GM12872 (cell line): ENCODE data around the gene TSGA10IP.

Experiments
- TF ChIP-seq, protein P1 (sequence below): IDR thresholded peaks from 3 replicates; pipeline ENCODE4 v1.5.1; 2011; ENCODE audit warnings: low read depth, mild to moderate bottlenecking, low read length, moderate library complexity; ENCODE audit not compliant: insufficient read depth

Gene TSGA10IP

DNA sequence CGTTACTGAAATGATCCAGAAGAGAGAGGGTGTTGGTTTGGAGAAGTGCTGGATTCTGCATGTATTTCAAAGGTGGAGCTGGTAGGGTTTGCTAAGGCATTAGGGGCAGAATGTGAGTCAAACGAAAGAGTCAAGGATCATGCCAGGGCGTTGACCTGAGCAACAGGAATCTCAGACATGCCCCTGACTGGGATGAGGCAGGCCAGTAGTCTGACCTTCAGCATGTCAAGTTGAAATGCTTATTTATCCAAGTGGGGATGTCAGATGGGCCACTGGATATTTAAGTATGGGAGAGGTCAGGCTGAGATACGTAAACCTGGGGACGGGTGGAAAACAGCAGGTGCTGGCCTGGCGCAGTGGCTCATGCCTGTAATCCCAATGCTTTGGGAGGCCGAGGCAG is 2.7 kb upstream of the TSGA10IP start:
- TF ChIP-seq, protein P1, sequence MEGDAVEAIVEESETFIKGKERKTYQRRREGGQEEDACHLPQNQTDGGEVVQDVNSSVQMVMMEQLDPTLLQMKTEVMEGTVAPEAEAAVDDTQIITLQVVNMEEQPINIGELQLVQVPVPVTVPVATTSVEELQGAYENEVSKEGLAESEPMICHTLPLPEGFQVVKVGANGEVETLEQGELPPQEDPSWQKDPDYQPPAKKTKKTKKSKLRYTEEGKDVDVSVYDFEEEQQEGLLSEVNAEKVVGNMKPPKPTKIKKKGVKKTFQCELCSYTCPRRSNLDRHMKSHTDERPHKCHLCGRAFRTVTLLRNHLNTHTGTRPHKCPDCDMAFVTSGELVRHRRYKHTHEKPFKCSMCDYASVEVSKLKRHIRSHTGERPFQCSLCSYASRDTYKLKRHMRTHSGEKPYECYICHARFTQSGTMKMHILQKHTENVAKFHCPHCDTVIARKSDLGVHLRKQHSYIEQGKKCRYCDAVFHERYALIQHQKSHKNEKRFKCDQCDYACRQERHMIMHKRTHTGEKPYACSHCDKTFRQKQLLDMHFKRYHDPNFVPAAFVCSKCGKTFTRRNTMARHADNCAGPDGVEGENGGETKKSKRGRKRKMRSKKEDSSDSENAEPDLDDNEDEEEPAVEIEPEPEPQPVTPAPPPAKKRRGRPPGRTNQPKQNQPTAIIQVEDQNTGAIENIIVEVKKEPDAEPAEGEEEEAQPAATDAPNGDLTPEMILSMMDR, result no peak

DNA sequence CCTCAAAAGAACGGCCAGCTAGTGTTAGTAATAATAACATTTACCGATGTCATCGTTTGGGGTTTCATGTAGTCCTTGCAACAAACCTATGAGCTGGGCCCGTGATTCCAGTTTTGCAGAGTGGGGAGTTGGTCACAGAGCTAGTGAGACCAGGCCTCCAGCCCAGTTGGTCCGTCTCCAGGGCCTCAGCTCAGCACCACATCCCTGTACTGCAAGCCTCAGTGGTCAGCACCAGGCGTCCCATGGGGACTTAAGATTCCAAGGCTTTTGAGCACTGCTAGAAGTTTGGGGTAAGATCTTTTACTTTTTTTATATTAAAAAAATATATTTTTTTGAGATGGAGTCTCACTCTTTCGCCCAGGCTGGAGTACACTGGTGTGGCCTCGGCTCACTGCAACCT is 1.1 kb upstream of the TSGA10IP start:
- TF ChIP-seq, protein P1, result no peak

DNA sequence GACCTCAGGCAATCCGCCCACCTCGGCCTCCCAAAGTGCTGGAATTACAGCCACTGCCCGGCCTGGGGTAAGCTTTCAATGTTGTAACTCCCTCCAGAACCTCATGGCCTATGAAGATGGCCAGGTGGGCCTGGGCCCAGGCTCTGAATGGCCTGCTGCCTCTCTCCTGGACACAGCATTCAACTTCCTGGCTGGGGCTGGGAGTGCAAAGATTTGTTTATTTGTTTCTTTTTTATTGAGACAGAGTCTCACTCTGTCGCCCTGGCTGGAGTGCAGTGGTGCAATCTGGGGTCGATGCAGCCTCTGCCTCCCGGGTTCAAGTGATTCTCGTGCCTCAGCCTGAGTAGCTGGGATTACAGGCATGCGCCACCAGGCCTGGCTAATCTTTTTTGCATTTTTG is 513 bp upstream of the TSGA10IP start:
- TF ChIP-seq, protein P1, result no peak

DNA sequence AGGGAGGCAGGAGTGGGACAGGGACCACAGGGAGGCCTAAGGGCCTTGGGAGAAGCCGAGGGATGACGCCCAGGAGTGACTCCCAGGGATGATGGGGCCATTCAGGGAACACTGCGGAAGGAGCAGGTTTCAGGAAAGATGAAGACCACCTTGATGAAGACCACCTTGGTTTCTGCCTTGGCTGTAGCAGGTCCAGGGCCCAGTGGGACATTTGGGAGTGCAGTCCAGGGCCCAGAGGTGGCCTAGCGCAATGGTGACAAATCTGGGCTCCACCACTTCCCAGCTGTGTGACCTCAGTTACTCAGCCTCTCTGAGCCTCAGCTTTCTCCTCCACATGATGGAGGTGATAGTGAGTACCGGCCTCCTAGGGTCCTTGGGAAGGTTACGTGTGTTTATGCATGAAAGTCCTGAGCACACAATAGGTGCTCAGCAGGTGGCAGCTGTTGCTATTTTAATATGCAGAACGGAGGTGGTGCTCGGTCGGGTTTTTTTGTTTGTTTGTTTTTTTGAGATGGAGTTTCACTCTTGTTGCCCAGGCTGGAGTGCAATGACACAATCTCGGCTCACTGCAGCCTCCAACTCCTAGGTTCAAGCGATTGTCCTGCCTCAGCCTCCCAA is 770 bp downstream of the TSGA10IP start:
- TF ChIP-seq, protein P1, result no peak

DNA sequence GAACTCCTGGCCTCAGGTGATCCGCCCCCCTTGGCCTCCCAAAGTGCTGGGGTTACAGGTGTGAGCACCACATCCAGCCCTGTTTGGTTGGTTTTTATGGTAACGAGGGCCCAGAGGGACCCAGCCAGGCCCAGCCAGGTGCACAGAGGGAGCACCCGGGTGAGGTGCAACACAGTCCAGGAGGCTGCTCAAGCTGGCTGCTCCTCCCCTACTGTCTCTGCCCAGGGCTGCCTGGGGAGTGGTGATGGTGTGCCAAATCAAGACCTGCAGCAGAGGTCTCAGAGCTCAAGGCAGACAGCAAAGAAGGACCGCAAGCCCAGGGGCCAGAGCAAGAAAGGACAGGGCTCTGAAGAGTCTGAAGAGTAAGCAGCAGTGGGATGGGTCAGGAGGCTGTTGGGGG is 1.4 kb downstream of the TSGA10IP start:
- TF ChIP-seq, protein P1, result no peak

DNA sequence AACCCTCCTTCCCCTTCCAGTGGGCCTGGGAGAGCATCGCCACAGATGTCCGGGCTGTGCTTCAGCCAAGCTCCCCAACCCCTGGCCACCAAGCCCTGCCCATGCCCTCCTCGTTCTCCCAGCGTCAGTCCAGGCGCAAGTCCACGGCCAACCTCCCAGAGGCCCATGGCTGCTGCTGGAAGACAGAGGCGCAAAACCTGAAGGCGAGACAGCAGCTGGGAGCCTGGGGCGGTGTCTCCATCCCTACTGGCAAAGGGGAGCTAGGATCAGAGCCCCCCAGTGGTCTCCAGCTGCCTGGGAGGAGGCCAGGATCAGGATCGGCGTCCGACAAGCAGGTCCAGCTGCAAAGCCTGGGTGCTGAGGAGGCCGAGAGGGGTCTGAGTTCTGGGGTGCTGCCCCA is 1.9 kb downstream of the TSGA10IP start:
- TF ChIP-seq, protein P1, result no peak

DNA sequence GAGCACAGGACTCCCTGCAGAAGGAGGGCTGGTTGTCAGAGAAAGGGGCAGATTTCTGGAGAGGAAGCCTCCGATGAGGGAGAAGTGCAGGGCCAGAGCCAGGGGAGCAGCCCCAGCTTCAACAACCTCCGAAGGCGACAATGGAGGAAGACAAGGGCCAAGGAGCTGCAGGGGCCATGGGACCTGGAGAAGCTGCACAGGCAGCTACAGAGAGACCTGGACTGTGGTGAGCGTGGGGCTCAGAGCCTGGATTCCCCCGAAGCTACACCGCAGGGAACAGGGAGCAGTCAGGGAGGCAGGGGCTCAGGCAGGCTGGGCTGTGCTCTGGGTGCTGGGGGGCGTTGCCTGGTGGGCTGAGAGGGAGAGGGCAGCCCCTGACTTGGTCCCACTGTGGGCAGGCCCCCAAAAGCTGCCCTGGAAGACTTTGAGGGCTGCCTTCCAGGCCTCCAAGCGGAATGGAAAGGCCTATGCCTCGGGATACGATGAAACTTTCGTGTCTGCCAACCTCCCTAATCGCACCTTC is 2.4 kb downstream of the TSGA10IP start:
- TF ChIP-seq, protein P1, result no peak
